Sigmoid colon (tissue), 7 donors: ENCODE results near the gene GUK1. TPM values are rescaled to one million over a fixed set of nuclear protein-coding genes. Genes with fewer than 3 reads are reported as not detected.

Source experiments
- DNase-seq: peaks from one replicate; pipeline ENCODE4 v3.0.0-alpha.2; 2019
- H3K27ac ChIP-seq, 4 donors: fragments of 200-600 bp; sonication (generic); one replicate each; pipeline ENCODE4 v1.5.1; 2016 to 2019; ENCODE audit warnings: mild to moderate bottlenecking in 1 of 4
- H3K27me3 ChIP-seq, 3 donors: fragments of 200-600 bp; sonication (generic); one replicate each; pipeline ENCODE4 v1.5.1; 2019; ENCODE audit warnings: mild to moderate bottlenecking in 1 of 3
- H3K36me3 ChIP-seq, 4 donors: fragments of 200-600 bp; sonication (generic); one replicate each; pipeline ENCODE4 v1.5.1; 2016 to 2019
- H3K4me1 ChIP-seq, 4 donors: fragments of 200-600 bp; sonication (generic); one replicate each; pipeline ENCODE4 v1.5.1; 2017 to 2019
- H3K4me3 ChIP-seq, 4 donors: fragments of 200-600 bp; sonication (generic); one replicate each; pipeline ENCODE4 v1.5.1; 2017 to 2019; ENCODE audit warnings: mild to moderate bottlenecking in 2 of 4, moderate library complexity in 1 of 4
- H3K9me3 ChIP-seq, 4 donors: fragments of 200-600 bp in 3 of 4; sonication (generic) in 3 of 4; one replicate each; pipeline versions ENCODE4 v1.5.1 to v1.6.1; 2013 to 2019
- EP300 ChIP-seq, 4 donors: sonication (generic); formaldehyde crosslinking; IDR thresholded peaks; one replicate each; pipeline ENCODE4 v1.6.1; 2017; ENCODE audit warnings: antibody characterized with exemption in 4 of 4
- POLR2A ChIP-seq, 2 donors: fragments of 450-650 bp; IDR thresholded peaks; one replicate each; pipeline ENCODE4 v1.6.1; 2016; ENCODE audit warnings: antibody characterized with exemption in 2 of 2, mild to moderate bottlenecking in 2 of 2, moderate library complexity in 2 of 2
- POLR2AphosphoS5 ChIP-seq, 4 donors: sonication (generic); formaldehyde crosslinking; IDR thresholded peaks; one replicate each; pipeline ENCODE4 v1.6.1; 2017; ENCODE audit warnings: antibody characterized with exemption in 4 of 4
- WGBS, 2 donors: extraction: QIAGEN DNeasy Blood & Tissue Kit; methylation state at CpG; one replicate each; pipeline ENCODE4 v1.1.7; 2013; 5-methylcytosine and 5-hydroxymethylcytosine counted together
- intact Hi-C: fragments of 100-400 bp; cut with DNase I; formaldehyde crosslinking; loops from one replicate; pipeline ENCODE4 v1.15.1; 2023
- polyA plus RNA-seq, 3 donors: library from polyadenylated mRNA; stranded (reverse); fragments of 200-250 nt; gene quantifications; one replicate each; pipeline ENCODE4 v1.2.3, GENCODE V29; 2013
- total RNA-seq, 4 donors: library from RNA; depleted of rRNA; stranded (reverse); fragments of >200 nt; gene quantifications; one replicate each; pipeline ENCODE4 v1.1.0, GENCODE V29; 2016
- TF ChIP-seq, protein P1 (sequence below), 4 experiments: fragments of 450-650 bp in 3 of 4; fragments of 200-600 bp in 1 of 4; IDR thresholded peaks; one replicate each; pipeline ENCODE4 v1.5.1; 2016 to 2019; ENCODE audit warnings: antibody characterized with exemption in 4 of 4, mild to moderate bottlenecking in 3 of 4, moderate library complexity in 2 of 4
- donor health status: healthy with polysubstance abuse.
- donor health status: Bipolar disorder and iron deficiency.
- donor health status: healthy.

GUK1 gene
- total and polyA plus RNA-seq, 7 donors, result 225 to 668 (median 366) TPM

DNA sequence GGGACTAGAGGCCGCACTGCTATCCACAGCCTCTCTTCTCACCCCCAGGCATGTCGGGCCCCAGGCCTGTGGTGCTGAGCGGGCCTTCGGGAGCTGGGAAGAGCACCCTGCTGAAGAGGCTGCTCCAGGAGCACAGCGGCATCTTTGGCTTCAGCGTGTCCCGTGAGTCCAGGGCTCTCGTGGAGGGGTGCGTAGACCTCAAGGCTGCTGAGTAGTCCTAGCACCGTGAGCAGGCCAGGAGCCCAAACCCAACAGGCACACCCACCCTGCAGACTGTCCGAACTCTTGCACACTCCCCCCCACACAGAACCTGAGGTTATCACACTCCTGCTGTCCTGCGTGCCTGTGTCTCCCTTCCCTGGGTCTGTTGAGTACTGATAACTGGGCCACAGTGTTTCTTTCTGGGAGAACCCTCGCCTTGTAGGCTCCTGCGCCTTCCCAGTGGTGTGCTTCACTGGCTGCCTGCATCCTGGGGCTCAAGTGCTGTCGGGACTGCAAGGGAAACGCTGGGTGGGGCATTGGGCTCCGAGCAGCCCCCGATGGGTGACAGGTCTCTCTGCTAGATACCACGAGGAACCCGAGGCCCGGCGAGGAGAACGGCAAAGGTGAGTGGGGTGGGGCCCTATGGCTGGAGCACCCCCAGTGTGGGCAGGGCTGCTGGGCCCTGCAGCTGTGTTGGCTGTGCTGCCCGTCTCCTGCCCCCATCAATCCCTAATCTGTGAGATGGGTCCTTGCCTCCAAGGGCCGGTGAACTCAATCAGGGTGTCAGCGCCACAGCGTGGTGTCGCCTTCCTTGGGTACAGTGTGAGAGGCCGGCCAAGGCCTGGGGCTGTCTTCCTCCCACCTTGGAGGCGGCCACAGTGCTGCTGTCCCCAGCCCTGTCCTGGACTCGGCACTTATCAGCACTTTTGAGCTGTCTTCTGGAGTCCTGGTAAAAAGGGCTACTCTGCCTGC is 5.7 kb downstream of the GUK1 start:
- H3K9me3 ChIP-seq, result no peaks in the 10 kb centered on the region
- TF ChIP-seq POLR2AphosphoS5 (IDR thresholded peaks at IDR 0.05), result no peak
- TF ChIP-seq EP300 (IDR thresholded peaks at IDR 0.05), result no peak
- TF ChIP-seq, protein P1, sequence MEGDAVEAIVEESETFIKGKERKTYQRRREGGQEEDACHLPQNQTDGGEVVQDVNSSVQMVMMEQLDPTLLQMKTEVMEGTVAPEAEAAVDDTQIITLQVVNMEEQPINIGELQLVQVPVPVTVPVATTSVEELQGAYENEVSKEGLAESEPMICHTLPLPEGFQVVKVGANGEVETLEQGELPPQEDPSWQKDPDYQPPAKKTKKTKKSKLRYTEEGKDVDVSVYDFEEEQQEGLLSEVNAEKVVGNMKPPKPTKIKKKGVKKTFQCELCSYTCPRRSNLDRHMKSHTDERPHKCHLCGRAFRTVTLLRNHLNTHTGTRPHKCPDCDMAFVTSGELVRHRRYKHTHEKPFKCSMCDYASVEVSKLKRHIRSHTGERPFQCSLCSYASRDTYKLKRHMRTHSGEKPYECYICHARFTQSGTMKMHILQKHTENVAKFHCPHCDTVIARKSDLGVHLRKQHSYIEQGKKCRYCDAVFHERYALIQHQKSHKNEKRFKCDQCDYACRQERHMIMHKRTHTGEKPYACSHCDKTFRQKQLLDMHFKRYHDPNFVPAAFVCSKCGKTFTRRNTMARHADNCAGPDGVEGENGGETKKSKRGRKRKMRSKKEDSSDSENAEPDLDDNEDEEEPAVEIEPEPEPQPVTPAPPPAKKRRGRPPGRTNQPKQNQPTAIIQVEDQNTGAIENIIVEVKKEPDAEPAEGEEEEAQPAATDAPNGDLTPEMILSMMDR (IDR thresholded peaks at IDR 0.05), result no peak
- TF ChIP-seq POLR2A (IDR thresholded peaks at IDR 0.05), result no peak
- no peak overlapping the region for H3K27ac ChIP-seq
- DNase-seq, result no peak
- intact Hi-C loops, result no loop called here
- H3K36me3 ChIP-seq, result peaks cover 0 to 37% (median 13%) of the 10 kb centered on the region in 4 donors
- no peak overlapping the region for H3K4me3 ChIP-seq
- WGBS, 2 donors, result 94% methylated on average over 31 of the region's 31 CpGs
- no peaks in the 10 kb centered on the region for H3K27me3 ChIP-seq
- H3K4me1 ChIP-seq, result peaks cover 0 to 65% (median 57%) of the 10 kb centered on the region in 4 donors

DNA sequence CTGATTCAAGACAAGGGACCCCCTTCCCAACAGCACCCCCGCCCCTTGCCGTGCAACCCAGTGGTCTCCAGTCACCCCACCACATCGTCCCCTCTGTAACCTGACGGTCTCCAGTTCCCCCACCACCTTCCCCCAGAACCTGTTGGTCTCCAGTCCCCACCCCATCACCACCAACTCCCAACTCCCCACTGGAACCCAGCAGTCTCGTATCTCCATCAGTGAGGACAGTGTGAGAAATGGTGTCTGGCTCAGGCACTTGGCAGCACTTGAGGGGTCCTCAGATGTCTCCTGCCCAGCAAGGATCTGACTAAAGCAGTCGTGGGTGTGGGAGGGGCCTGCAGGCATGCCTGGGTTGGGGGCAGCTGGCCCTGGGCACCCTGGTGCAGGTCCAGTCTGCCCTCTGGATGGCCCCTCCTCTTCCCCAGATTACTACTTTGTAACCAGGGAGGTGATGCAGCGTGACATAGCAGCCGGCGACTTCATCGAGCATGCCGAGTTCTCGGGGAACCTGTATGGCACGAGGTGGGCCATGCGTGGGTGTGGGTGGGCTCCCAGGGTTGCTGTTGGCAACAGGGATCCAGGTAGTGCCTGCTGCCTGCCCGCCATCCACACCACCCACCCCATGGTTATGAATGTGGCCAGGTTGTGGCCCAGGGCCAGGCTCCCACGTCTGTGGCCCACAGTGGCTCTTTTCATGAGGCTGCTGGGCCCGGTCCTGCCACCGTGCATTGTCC is 6.5 kb downstream of the GUK1 start:
- Histone ChIP-seq H3K4me3 (no peak overlapping the region), H3K36me3 (peaks cover 0 to 37% (median 13%) of the 10 kb centered on the region in 4 donors), H3K27ac (no peak overlapping the region), H3K4me1 (peaks cover 0 to 65% (median 57%) of the 10 kb centered on the region in 4 donors), H3K9me3 (no peaks in the 10 kb centered on the region), H3K27me3 (no peaks in the 10 kb centered on the region)
- 93 to 94% methylated on average over 18 of the region's 18 CpGs for WGBS, 2 donors
- intact Hi-C loops, result no loop called here
- TF ChIP-seq POLR2AphosphoS5 (IDR thresholded peaks at IDR 0.05), result no peak
- TF ChIP-seq POLR2A (IDR thresholded peaks at IDR 0.05), result no peak
- TF ChIP-seq EP300 (IDR thresholded peaks at IDR 0.05), result no peak
- TF ChIP-seq, protein P1 (IDR thresholded peaks at IDR 0.05), result no peak
- no peak for DNase-seq

DNA sequence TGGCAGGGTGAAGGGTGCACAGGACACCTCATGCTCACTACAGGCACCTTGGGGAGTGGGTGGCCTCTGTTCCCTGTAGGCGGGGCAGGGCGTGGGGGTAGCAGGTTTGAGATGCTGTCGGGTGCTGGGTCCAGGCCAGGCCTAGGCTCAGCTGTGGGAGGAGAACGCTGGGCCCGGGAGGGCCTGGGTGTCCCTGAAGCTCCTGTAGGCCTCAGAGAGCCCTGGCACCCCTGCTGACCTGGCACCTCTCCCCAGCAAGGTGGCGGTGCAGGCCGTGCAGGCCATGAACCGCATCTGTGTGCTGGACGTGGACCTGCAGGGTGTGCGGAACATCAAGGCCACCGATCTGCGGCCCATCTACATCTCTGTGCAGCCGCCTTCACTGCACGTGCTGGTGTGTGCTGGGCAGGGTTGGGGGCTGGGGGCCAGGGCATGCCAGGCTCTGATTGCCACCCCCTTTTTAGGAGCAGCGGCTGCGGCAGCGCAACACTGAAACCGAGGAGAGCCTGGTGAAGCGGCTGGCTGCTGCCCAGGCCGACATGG is 7.1 kb downstream of the GUK1 start:
- 94 to 96% methylated on average over 20 of the region's 20 CpGs for WGBS, 2 donors
- no peak for TF ChIP-seq POLR2AphosphoS5 (IDR thresholded peaks at IDR 0.05)
- TF ChIP-seq, protein P1 (IDR thresholded peaks at IDR 0.05), result no peak
- no peak for TF ChIP-seq EP300 (IDR thresholded peaks at IDR 0.05)
- no peak for TF ChIP-seq POLR2A (IDR thresholded peaks at IDR 0.05)

DNA sequence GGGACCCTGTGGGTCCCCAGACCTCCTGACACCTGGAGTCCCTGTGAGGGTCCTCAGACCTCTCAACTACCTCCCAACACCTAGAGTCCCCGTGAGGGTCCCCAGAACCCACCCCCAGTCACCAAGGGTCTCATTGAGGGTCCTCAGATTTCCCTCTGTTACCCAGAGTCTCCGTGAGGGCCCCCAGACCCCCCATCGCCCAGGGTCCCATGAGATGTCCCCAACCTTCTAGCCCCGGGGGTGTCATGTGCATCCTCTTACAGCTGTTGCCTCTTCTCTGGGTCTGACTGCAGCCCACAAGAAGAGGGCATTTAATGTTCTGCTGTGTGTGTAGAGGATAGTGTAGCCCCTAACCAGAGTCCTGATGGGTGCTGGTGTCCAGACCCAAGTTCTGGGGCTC is 7.7 kb downstream of the GUK1 start:
- intact Hi-C loops, result no loop called here
- no peak for TF ChIP-seq EP300 (IDR thresholded peaks at IDR 0.05)
- no peak for TF ChIP-seq POLR2AphosphoS5 (IDR thresholded peaks at IDR 0.05)
- TF ChIP-seq POLR2A (IDR thresholded peaks at IDR 0.05), result no peak
- TF ChIP-seq, protein P1 (IDR thresholded peaks at IDR 0.05), result no peak
- Histone ChIP-seq H3K4me1 (peaks cover 0 to 64% (median 53%) of the 10 kb centered on the region in 4 donors), H3K9me3 (no peaks in the 10 kb centered on the region), H3K36me3 (peaks cover 0 to 37% (median 13%) of the 10 kb centered on the region in 4 donors), H3K4me3 (no peak overlapping the region), H3K27ac (peak overlapping the region; percentile 85 to 93 (median 91)), H3K27me3 (no peaks in the 10 kb centered on the region)
- DNase-seq, result no peak
- WGBS, 2 donors, result 92% methylated on average over 4 of the region's 4 CpGs

More for the DNA sequence above, 7.1 kb downstream of the GUK1 start:
- Histone ChIP-seq H3K4me1 (peaks cover 0 to 65% (median 57%) of the 10 kb centered on the region in 4 donors), H3K27me3 (no peaks in the 10 kb centered on the region), H3K4me3 (no peak overlapping the region), H3K36me3 (peaks cover 0 to 37% (median 13%) of the 10 kb centered on the region in 4 donors), H3K27ac (no peak overlapping the region), H3K9me3 (no peaks in the 10 kb centered on the region)
- intact Hi-C loops, result no loop called here
- DNase-seq, result no peak
